Activated naive CD8-positive, alpha-beta T cell treated with anti-CD3 and anti-CD28 coated beads, Interleukin-2, amount 50 U/mL, for 24 hours (primary cell): ENCODE results near the gene SLC4A8.

ENCODE experiments used
- ATAC-seq: fragments of 150-1000 bp; cut with Tn5 transposase; one replicate; pipeline ENCODE4 v1.10.0; 2021
- DNase-seq: peaks from one replicate; pipeline ENCODE4 v3.0.0; 2021
- H3K27ac Mint-ChIP-seq: one replicate; pipeline ENCODE4 v1.8.0; 2021; ENCODE audit warnings: mild to moderate bottlenecking, mixed read lengths
- H3K27me3 Mint-ChIP-seq: one replicate; pipeline ENCODE4 v1.8.0; 2021; ENCODE audit warnings: mixed read lengths
- H3K36me3 Mint-ChIP-seq: one replicate; pipeline ENCODE4 v1.8.0; 2021; ENCODE audit warnings: low read depth, mixed read lengths
- H3K4me1 Mint-ChIP-seq: one replicate; pipeline ENCODE4 v1.8.0; 2021; ENCODE audit warnings: mixed read lengths
- H3K4me3 Mint-ChIP-seq: one replicate; pipeline ENCODE4 v1.8.0; 2021; ENCODE audit warnings: mild to moderate bottlenecking, moderate library complexity, mixed read lengths
- H3K9me3 Mint-ChIP-seq: one replicate; pipeline ENCODE4 v1.8.0; 2021; ENCODE audit warnings: mixed read lengths

Gene SLC4A8

GRCh38 chr12:51390891-51391282, 33.7 kb upstream of the SLC4A8 start:
- Mint-ChIP-seq H3K4me3 (peak overlapping the region; percentile 91), H3K27ac (peak overlapping the region; percentile 83), H3K27me3 (no peaks in the 10 kb centered on the region), H3K9me3 (no peaks in the 10 kb centered on the region), H3K36me3 (peaks cover 9% of the 10 kb centered on the region), H3K4me1 (peaks cover 82% of the 10 kb centered on the region)
- ATAC-seq, result peak; percentile 0
- DNase-seq, result peak; percentile 38

DNA sequence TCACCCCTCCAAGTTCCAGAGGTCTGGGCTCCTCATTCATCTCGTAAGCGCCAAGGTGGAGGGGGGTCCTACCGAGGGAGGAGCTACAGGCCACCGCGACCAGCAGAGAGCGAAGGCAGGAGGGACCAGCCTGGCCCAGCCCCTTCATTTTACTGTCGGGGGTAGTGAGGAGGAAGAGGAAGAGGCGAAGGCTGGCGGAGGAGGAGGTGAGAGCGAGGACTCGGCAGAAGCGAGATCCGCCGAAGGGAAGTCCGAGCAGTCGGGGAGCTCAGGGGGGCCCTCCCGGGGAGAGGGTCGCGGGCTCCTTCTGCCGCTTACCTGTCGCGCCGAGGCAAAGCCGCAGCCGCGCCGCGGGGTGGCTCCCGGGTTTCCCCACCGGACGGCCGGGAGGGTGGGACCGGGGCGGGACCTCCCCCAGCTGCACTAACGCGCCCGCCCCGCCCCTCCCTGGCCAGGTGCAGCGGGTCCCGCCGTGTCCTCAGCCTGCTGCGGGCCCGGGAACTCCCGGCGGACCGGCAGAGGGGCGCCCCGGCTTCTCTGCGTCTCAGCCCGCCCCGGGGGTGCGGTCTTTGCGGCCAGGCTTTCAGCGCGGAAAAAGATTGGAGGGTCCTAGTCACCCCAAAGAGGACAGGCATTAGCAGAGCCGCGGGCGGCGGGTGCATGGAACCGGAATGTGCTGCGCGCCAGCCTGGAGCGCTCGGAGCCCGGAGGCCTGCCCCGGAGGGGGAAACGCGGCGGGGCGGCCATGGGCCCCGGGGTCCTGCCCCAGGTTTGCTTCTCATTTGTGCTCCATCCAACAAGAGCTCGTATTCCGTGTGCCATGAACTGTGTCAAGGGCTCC, 33.1 kb upstream of the SLC4A8 start, which contains the start of gene GALNT6:
Gene GALNT6 (minus strand): TSS at position 124 of the 841 bp plus-strand sequence. CDS start 11,625 bp downstream, outside the sequence.
- peak; percentile 38 for ATAC-seq
- Mint-ChIP-seq H3K4me3 (peak within 1 kb of the TSS; percentile 91), H3K4me1 (peaks cover 82% of the 10 kb centered on the region), H3K9me3 (no peaks in the 10 kb centered on the region), H3K27ac (peak within 1 kb of the TSS; percentile 83), H3K36me3 (peaks cover 6% of the 10 kb centered on the region), H3K27me3 (no peaks in the 10 kb centered on the region)
- peak; percentile 80 for DNase-seq

DNA sequence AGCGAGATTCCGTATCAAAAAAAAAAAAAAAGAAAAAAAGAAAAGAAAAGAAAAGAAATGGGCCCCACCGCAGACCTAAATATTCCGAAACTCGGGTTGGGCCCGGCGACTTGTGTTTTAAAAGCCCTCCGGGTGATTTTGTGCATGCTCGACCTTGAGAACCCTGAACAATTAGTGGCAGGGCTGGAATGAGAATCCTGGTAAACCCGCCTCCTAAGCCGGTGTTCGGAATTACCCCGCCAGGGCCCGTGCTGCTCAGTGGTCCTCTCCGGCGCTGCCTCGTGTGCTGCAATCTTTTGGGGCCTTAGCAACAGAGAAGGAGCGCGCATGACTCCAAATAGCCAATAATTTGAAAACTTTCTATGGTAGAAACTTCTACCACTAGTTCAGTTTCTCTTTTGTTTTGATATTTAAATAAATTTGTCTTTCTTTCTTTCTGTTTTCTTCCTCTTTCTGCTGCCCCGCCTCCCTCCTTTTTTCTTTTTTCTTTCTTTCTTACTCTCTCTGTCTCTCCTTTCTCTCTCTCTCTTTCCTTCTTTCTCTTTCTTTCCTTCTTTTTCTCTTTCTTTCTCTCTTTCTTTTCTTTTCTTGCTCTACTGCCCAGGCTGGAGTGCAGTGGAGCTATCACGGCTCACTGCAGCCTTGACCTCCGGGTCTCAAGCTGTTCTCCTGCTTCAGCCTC, 31.9 kb upstream of the SLC4A8 start:
- Mint-ChIP-seq H3K4me1 (peaks cover 77% of the 10 kb centered on the region), H3K36me3 (peaks cover 6% of the 10 kb centered on the region), H3K9me3 (no peaks in the 10 kb centered on the region), H3K27ac (peak overlapping the region; percentile 86), H3K27me3 (no peaks in the 10 kb centered on the region), H3K4me3 (peak overlapping the region; percentile 91)
- ATAC-seq, result no peak
- DNase-seq, result peak; percentile 38

DNA sequence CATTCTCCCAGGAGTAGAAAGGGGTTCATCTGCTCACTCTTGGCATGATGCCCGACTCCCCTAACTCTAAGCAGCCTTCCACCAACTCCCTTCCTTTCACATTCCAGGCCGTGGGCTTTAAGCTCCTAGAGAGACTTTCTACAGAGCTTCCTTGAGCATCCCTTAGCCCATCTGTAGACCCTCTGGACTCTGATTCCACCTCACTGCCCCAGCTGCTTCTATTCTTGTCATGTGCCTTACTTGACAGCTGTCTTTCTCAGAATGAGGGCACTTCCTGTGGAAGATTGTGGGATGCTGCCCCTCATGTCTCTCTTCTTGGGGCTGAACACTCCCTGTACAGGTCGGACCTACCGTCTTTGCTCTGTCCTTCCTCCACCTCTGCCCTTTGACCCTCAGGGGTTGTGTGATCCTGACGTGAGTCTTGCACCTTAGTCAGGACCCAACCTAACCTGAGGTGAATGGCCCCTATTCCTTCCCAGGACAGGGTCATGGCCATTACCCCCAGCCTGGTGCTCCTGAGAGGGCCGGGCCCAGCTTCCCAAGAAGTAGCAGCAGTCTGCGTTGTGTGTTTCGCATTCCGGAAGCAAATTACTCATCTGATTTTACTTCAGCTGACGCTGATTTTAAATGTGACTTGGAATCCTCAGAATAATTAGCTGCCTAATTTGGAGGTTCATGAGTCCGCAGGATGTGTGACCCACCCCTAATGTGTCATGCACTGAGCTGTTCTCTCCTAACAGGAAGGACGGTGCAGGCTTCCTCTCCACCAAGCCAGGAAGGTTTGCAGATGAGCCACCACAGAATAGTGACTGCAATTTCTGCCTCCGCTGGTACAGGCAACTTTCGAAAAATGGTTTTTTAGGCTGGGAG, 30.7 kb upstream of the SLC4A8 start:
- peak; percentile 61 for DNase-seq
- H3K36me3 Mint-ChIP-seq, result peaks cover 1% of the 10 kb centered on the region
- H3K9me3 Mint-ChIP-seq, result no peaks in the 10 kb centered on the region
- peak overlapping the region; percentile 91 for H3K4me3 Mint-ChIP-seq
- peaks cover 66% of the 10 kb centered on the region for H3K4me1 Mint-ChIP-seq
- H3K27me3 Mint-ChIP-seq, result no peaks in the 10 kb centered on the region
- H3K27ac Mint-ChIP-seq, result peak overlapping the region; percentile 86
- ATAC-seq, result peak; percentile 76

GRCh38 chr12:51395283-51396230, 29.1 kb upstream of the SLC4A8 start:
- peak; percentile 50 for DNase-seq
- peak; percentile 59 for ATAC-seq
- no peaks in the 10 kb centered on the region for H3K36me3 Mint-ChIP-seq
- H3K27ac Mint-ChIP-seq, result peak overlapping the region; percentile 86
- H3K4me1 Mint-ChIP-seq, result peaks cover 49% of the 10 kb centered on the region
- H3K4me3 Mint-ChIP-seq, result peak overlapping the region; percentile 91
- no peaks in the 10 kb centered on the region for H3K27me3 Mint-ChIP-seq
- no peaks in the 10 kb centered on the region for H3K9me3 Mint-ChIP-seq

- Mint-ChIP-seq H3K4me3 (no peak overlapping the region), H3K27ac (no peak overlapping the region), H3K36me3 (no peaks in the 10 kb centered on the region), H3K4me1 (peaks cover 37% of the 10 kb centered on the region), H3K27me3 (no peaks in the 10 kb centered on the region), H3K9me3 (no peaks in the 10 kb centered on the region)
- ATAC-seq (no peak), DNase-seq (no peak)
These were observed 27.0 kb upstream of the SLC4A8 start for GRCh38 chr12:51397670-51398069.

DNA sequence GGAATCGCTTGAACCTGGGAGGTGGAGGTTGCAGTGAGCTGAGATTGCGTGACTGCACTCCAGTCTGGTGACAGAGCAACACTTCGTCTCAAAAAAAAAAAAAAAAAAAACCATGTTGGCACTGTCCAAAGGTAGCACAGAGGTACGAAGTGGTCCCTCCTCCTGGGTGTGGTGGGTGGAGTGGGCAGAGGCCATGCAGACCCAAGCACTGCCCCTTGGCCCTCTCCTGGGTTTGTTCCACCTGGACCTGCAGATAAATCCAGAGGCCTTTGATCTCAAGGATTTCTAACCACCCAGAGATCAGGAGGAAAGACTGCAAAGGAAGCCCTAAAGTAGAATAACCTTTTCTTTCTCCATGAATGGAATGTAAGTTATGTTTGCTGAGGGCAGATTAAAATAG, 24.7 kb upstream of the SLC4A8 start:
- no peaks in the 10 kb centered on the region for H3K27me3 Mint-ChIP-seq

DNA sequence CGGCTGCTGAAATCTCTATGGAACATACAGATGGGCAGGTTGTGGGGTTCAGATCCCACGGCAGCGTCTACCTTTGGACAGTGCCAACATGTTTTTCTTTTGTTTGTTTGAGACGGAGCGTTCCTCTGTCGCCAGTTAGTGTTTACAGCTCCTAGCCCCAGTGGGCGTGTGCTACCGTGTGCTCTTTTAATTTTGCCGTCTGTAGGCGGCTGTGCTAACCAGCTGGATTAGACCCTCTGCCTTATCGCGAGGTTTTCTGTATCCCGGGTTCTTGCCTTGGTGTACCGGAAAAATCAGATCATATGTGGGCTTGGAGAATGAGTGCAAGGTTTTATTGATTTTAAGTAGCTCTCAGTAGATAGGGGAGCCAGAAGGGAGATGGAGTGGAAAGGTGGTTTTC, 23.6 kb upstream of the SLC4A8 start:
- Mint-ChIP-seq H3K27ac (no peak overlapping the region), H3K27me3 (no peaks in the 10 kb centered on the region), H3K9me3 (no peaks in the 10 kb centered on the region), H3K36me3 (no peaks in the 10 kb centered on the region), H3K4me1 (peaks cover 4% of the 10 kb centered on the region), H3K4me3 (no peak overlapping the region)
- DNase-seq (no peak), ATAC-seq (no peak)

More for the DNA sequence above, 24.7 kb upstream of the SLC4A8 start:
- H3K4me3 Mint-ChIP-seq, result no peak overlapping the region
- no peak overlapping the region for H3K27ac Mint-ChIP-seq
- H3K36me3 Mint-ChIP-seq, result no peaks in the 10 kb centered on the region
- H3K4me1 Mint-ChIP-seq, result peaks cover 15% of the 10 kb centered on the region
- no peak for ATAC-seq
- DNase-seq, result no peak
- H3K9me3 Mint-ChIP-seq, result no peaks in the 10 kb centered on the region

DNA sequence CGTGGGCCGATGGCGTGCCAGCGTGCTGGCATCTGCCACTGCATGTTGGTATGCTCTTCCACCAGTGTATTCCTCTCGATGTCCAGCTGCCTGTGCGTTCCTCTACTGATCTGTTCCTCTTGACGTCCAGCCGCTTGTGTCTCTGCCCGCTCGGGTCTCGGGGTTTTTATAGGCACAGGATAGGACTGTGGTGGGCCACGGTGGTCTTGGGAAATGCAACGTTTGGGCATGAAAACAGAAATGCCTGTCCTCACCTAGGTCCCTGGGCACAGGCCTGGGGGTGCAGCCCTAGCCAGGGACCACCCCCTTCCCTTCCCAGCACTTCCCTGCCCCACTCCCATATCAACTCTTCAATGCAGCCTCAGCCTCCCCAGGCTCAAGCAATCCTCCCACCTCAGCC, 23.1 kb upstream of the SLC4A8 start:
- Mint-ChIP-seq H3K27ac (no peak overlapping the region), H3K4me3 (no peak overlapping the region), H3K9me3 (no peaks in the 10 kb centered on the region), H3K27me3 (no peaks in the 10 kb centered on the region), H3K4me1 (peaks cover 1% of the 10 kb centered on the region), H3K36me3 (no peaks in the 10 kb centered on the region)
- ATAC-seq (no peak), DNase-seq (no peak)

- H3K4me3 Mint-ChIP-seq, result no peak overlapping the region
- no peak for DNase-seq
- H3K27me3 Mint-ChIP-seq, result no peaks in the 10 kb centered on the region
- no peaks in the 10 kb centered on the region for H3K36me3 Mint-ChIP-seq
- no peak overlapping the region for H3K27ac Mint-ChIP-seq
- ATAC-seq, result no peak
- H3K4me1 Mint-ChIP-seq, result peaks cover 1% of the 10 kb centered on the region
- H3K9me3 Mint-ChIP-seq, result no peaks in the 10 kb centered on the region
These were observed 22.7 kb upstream of the SLC4A8 start for GRCh38 chr12:51401900-51402299.

- Mint-ChIP-seq H3K36me3 (no peaks in the 10 kb centered on the region), H3K9me3 (no peaks in the 10 kb centered on the region), H3K27ac (no peak overlapping the region), H3K4me1 (no peaks in the 10 kb centered on the region), H3K27me3 (no peaks in the 10 kb centered on the region), H3K4me3 (no peak overlapping the region)
- ATAC-seq (no peak), DNase-seq (no peak)
These were observed 21.5 kb upstream of the SLC4A8 start for GRCh38 chr12:51403159-51403558.

- H3K4me3 Mint-ChIP-seq, result no peak overlapping the region
- DNase-seq (no peak), ATAC-seq (no peak)
- no peaks in the 10 kb centered on the region for H3K9me3 Mint-ChIP-seq
- H3K4me1 Mint-ChIP-seq, result no peaks in the 10 kb centered on the region
- H3K27ac Mint-ChIP-seq, result no peak overlapping the region
- no peaks in the 10 kb centered on the region for H3K36me3 Mint-ChIP-seq
- H3K27me3 Mint-ChIP-seq, result no peaks in the 10 kb centered on the region
These were observed 20.9 kb upstream of the SLC4A8 start for GRCh38 chr12:51403681-51404136.

- Mint-ChIP-seq H3K4me1 (no peaks in the 10 kb centered on the region), H3K4me3 (no peak overlapping the region), H3K9me3 (no peaks in the 10 kb centered on the region), H3K27me3 (no peaks in the 10 kb centered on the region), H3K36me3 (no peaks in the 10 kb centered on the region), H3K27ac (no peak overlapping the region)
- DNase-seq, result no peak
- ATAC-seq, result no peak
These were observed 20.0 kb upstream of the SLC4A8 start for GRCh38 chr12:51404627-51405026.
